Measurements from ENCODE around the gene ARL4C.

DNA sequence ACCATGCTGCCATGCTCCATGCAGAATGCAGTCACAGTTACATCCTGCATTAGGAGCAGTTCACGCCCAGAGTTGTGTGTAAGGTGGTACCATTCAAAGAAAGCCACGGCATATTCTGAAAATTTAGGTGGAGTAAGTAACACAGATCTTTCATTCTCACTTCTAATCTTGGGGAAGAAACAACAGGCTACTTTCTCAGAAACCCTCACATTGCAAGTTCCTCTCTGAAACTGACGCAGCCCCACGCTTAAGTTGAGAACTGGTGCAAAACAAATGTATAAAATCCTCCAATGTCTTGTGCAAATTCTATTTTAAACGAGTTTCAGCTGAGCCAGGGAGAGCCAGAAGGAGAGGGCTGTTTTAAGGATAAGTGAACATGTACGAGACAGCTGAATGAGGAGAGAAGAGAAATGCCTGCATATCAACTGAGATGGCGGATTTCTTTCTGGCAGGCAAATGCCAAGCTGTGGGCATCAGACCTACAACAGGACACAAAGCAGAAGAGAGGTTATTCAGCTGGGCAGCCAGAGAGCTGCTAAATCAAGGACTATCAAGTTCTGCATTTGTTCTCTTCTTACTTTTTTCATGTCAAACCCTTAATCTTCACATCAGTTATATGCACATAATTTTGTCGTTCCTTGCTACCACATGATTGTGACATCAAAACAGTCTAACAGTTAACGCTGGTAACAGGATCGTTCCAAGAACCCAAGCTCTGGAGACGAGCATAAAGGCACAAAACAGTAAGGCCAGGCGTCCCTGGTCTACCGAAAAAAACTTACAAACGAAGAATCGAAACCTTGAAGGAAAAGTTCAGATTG lies 6.4 kb downstream of the ARL4C start:
- TF ChIP-seq, protein P1, sequence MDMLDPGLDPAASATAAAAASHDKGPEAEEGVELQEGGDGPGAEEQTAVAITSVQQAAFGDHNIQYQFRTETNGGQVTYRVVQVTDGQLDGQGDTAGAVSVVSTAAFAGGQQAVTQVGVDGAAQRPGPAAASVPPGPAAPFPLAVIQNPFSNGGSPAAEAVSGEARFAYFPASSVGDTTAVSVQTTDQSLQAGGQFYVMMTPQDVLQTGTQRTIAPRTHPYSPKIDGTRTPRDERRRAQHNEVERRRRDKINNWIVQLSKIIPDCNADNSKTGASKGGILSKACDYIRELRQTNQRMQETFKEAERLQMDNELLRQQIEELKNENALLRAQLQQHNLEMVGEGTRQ (IDR thresholded peaks at IDR 0.05; ENCODE audit: low read length): no peak
- TF ChIP-seq EP300 (IDR thresholded peaks at IDR 0.05; ENCODE audit: borderline replicate concordance in 1 of 2, low read depth in 2 of 2, low read length in 2 of 2) (no peak), TAF1 (IDR thresholded peaks at IDR 0.05; ENCODE audit: low read depth, low read length) (no peak), MAX (IDR thresholded peaks at IDR 0.05) (no peak), RFX5 (IDR thresholded peaks at IDR 0.05; ENCODE audit: borderline replicate concordance, low read depth, low read length) (no peak), CEBPB (IDR thresholded peaks at IDR 0.05; ENCODE audit: low read depth, low read length) (no peak), SP4 (IDR thresholded peaks at IDR 0.05; ENCODE audit: low read length) (no peak), CHD1 (IDR thresholded peaks at IDR 0.05; ENCODE audit: low read depth, low read length) (no peak)
- TF ChIP-seq, protein P2, sequence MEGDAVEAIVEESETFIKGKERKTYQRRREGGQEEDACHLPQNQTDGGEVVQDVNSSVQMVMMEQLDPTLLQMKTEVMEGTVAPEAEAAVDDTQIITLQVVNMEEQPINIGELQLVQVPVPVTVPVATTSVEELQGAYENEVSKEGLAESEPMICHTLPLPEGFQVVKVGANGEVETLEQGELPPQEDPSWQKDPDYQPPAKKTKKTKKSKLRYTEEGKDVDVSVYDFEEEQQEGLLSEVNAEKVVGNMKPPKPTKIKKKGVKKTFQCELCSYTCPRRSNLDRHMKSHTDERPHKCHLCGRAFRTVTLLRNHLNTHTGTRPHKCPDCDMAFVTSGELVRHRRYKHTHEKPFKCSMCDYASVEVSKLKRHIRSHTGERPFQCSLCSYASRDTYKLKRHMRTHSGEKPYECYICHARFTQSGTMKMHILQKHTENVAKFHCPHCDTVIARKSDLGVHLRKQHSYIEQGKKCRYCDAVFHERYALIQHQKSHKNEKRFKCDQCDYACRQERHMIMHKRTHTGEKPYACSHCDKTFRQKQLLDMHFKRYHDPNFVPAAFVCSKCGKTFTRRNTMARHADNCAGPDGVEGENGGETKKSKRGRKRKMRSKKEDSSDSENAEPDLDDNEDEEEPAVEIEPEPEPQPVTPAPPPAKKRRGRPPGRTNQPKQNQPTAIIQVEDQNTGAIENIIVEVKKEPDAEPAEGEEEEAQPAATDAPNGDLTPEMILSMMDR (IDR thresholded peaks at IDR 0.05; ENCODE audit: control extremely low read depth in 1 of 3, insufficient read depth in 1 of 3, low read depth in 1 of 3, low read length in 3 of 3): no peak
